Measurements from ENCODE around the gene SLC7A7.
"Not testable (repeated sequence)": the region's sequence is repeated elsewhere in the genome, so short reads cannot be mapped to it uniquely, and the experiment has no call there.

SLC7A7 gene

DNA sequence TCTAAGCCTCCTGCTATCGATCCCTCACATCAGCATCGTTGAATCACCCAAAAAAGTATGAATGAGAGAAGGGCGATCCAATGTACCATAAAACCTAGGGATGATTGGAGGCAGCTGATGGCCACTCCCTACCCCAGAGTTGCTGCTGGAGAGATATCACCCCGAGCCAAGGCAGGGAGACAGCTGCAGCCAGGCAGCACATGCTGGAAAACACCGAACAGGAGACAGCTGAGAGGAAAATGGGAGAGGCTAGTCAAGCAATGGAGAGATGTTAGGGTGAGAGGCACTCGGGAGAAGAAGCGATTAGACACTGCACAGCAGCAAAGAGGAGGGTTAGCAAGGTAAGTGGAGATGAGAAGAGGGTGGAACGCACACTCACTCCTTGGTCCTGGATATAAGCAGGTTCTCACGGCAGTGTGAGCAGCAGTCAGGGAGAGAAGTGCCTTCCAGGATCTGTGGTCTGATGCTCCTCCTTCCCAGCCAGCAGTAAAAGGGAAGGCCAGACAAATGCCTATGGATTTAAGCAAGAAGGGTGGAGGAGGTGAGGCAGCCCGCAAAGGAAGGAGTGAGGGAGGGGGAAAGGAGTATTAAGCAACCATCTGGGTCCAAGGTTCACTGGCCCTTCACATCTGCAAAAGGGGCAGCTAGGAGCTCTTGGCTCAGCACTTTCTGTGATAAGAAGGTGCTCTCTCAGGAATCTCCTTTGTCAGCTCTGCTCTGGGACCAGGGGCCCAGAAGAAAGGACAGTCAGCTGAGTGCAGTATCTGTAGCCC is at the start of gene SLC7A7:
Gene SLC7A7 (minus strand): TSS at position 495 of the 773 bp plus-strand sequence. CDS start 2,037 bp downstream, outside the sequence.
- no peak for DNase-seq

DNA sequence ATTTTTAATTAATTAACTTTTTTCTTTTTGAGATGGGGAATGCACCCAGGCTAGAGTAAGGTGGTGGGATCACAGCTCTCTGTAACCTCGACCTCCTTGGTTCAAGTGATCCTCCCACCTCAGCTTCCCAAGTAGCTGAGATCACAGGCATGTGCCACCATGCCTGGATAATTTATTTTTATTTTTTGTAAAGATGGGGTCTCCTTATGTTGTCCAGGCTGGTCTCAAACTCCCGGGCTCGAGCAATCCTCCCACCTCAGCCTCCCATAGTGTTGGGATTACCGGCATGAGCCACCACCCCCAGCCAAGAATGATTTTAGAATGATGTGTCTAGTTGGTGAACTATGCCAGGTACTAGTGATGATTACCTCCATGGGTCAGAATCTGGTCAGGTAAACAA is 49.7 kb upstream of the SLC7A7 start:
- DNase-seq: no peak

- DNase-seq: no peak
Measured at GRCh38 chr14:22861651-22862050, 46.4 kb upstream of the SLC7A7 start.

GRCh38 chr14:22860377-22860776 is 45.1 kb upstream of the SLC7A7 start:
- DNase-seq: not testable (repeated sequence)

DNA sequence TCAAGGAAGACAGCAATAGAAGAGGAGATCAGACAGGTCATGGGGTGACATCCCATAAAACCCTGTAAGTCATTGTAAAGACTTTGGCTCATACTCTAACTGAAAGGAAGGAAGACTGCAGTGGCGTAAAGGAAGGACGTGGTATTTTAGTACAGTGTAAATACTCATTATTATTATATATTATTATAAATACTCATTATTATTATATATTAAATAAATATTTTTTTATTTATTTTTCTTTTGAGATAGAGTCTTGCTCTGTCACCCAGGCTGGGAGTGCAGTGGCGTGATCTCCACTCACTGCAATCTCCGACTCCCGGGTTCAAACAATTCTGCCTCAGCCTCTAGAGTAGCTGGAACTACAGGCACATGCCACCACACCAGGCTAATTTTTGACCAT is 41.2 kb upstream of the SLC7A7 start:
- DNase-seq: no peak

GRCh38 chr14:22854963-22855724 is 39.9 kb upstream of the SLC7A7 start:
- DNase-seq: no peak

GRCh38 chr14:22854296-22854695 is 39.1 kb upstream of the SLC7A7 start:
- DNase-seq: not testable (repeated sequence)

GRCh38 chr14:22852940-22853767 is 37.9 kb upstream of the SLC7A7 start:
- DNase-seq: peak; percentile 97 to 98

DNA sequence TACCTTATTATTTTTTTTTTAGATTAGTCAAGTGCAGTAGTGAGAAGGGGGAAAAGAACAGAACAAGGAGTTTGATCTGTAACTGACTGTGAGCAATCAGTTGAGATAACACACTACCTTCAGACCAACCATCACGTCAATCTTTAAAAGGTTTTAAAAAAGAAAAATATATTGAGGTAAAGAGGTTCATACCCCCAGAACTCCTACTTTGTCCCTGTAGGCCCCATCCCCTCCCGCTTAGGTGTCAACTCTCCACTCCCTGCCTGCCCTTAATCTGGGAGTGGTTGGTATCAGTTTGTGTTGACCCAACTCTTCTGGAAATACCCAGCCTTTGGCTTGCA is 37.3 kb upstream of the SLC7A7 start:
- DNase-seq: no peak

- DNase-seq: not testable (repeated sequence)
Measured at GRCh38 chr14:22852178-22852577, 36.9 kb upstream of the SLC7A7 start.

DNA sequence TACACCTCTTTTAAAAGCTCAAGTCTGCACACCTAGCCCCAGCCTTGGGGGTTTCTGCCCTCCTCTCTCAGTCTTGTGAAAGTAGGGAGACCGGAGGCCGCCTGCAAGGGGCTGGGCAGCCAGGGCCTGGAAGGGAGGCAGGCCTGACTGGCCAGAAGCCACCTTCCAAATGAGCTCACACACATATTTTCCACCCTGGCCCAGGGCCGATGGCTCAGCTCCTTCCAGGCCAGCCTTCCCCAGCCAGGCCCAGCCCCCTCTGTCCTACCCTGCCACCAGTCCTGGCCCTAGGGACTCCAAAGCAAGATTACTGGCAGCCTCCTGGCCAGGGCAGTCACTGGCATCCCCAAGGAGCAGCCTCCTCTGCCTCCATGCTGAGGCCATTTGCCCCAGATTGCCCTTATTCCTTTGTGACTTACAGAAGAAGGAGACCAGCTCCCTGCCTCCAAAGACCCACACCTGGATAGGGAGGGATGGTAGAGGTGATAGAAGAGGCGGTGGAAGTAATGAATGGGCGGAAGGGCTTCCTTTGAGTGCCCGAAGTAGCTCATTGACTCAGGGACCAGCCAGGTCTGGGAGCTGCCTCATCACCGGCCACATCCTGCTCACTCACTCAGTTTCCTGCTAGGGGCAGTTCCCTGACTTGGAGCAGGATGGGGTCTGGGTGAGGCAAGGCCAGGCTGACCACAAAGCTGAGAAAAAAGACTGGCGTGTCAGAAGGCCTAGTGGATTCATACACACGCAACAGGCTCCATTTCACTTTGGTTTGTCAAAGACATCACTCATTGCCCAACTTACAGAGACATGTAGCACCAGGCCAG is 35.9 kb upstream of the SLC7A7 start:
- DNase-seq: peak in 1 of 2 donors; percentile 32

DNA sequence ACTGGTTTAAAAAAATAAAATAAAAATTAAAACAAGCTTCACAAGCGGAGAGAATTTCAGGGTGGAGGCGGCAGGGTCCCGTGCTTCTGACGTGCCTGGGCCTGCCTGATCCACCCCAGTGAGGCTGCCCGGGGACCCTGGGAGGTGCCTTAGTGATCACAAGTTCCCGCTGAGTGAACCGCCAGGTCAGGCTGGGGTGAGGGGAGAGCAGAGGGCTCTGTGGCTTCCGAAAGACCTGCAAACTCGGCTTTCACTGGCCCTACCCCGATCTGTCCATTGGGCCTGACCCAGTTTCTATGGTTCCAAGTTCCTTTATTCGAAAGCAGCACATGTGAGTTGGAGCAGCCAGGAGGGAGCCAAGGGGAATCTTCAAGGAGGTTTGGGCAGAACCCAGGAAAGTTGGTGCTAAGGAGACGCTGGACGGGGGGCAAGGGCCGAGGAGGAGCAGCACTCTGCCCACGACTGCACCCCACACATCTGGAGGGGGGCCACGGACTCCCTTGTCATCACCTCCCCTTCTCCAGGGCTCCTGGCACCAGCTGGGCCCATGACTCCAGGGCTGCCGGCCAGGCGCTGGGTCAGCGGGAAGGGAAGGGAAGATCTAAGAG is 34.1 kb upstream of the SLC7A7 start:
- no peak for DNase-seq

DNA sequence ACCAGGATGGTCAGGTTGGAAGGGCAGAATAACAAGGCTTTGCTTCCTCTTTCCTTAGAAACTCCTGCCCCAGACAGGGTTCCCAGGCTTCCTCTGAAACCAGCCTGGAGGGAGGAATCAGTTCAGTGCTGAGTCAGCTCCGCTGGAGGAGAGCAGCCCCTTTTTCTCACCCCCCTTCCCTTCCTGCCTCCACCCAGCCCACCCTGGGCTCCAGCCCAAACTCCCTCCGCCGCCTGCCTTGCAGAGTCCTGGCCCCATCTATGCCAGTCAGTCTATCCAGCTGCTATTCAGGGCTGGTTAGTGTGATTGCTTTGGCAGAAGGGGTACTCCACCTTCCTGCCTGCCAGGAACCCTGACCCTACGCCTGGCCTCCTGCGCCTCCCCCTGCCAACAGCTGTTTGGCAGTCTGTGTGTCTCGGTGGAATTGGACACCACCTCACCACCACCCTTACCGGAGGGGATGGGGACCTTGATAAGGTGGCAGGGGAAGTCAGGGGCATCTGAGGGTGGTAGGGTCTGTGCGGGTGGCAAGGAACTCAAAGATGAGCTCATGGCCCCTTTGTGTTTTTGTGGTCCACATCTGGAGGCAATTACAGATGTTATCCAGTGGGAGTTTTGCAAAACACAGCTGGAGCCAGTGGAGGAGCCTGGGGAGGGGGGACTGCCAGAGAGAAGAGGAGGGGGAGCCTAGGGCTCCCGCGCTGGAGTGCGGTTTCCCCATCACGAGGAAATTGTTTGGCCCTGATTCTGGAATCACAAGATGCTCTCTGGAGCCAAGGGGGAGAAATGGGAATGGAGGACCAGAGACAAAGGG is 33.3 kb upstream of the SLC7A7 start:
- no peak for DNase-seq

DNA sequence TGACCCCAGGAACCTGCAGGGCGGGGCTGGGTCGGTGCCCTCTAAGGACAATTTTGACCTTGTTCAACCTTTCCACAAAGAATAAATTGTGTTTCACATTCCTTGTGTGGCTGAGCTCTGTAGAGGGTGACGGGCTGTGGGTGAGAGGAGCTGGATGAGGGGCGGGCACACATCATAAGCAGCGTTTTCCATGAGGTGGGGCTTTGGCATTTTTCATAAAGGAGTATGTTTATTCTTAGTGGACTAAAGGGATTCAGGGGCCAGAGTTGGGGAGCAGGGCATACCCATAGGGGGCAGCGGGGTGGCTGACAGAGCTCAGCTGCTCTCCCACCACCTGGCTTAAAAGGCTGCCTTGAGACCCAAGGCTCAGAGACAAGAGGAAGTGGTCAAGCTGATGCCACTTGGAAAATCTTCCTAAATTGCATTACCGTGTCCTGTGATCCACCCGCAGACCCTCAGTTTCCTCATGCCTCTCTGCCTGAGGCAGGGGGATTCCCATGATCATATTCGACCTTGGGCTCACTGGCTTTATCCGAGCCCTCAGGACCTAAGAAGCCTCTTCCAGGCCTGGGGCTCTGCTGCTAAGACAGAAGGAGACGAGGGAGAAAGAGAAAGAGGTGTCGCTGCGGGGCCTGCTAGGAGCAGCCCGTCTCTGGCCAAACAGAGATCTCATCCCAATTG is 32.6 kb upstream of the SLC7A7 start:
- DNase-seq: no peak

- DNase-seq: no peak
Measured at GRCh38 chr14:22846811-22847307, 31.6 kb upstream of the SLC7A7 start.

GRCh38 chr14:22845821-22846625 is 30.8 kb upstream of the SLC7A7 start:
- DNase-seq: no peak

GRCh38 chr14:22845103-22845394 is 29.8 kb upstream of the SLC7A7 start:
- DNase-seq: no peak

GRCh38 chr14:22844221-22845102 is 29.2 kb upstream of the SLC7A7 start:
- no peak for DNase-seq
